ELR (cell line): ENCODE data around the gene OPN5.
"Not testable (repeated sequence)": the region's sequence is repeated elsewhere in the genome, so short reads cannot be mapped to it uniquely, and the experiment has no call there.

Experiments used
- DNase-seq: peaks from one replicate; pipeline ENCODE4 v3.0.0-alpha.2; 2015; ENCODE audit warnings: low read depth

The OPN5 gene

DNA sequence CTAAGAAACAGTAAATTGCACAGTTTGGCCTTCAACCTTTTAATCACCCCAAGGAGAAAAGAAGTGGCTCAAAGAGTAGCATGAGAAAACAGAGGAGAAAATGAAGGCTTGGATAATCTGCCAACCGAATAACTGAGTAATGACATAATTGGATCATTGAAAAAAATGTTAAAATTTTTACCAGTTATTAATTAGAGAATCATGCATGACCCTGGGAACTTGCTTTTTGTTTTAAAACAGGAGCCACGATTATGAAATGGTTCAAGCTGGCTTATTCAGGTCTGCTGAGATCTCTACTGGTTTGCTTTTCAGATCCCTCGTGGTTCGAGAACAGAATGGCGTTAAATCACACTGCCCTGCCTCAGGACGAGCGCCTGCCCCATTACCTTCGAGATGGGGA is at the start of gene OPN5:
TSS of gene OPN5 (plus strand) at position 301 of the 400 bp plus-strand sequence. CDS start at position 336, 35 bp downstream.
- no peak for DNase-seq

- DNase-seq = peak; percentile 40
Observed at GRCh38 chr6:47733879-47734558, 47.8 kb upstream of the OPN5 start.

- no peak for DNase-seq
Observed at GRCh38 chr6:47734831-47735481, 46.9 kb upstream of the OPN5 start.

- peak; percentile 51 for DNase-seq
Observed at GRCh38 chr6:47736083-47736700, 45.6 kb upstream of the OPN5 start.

DNA sequence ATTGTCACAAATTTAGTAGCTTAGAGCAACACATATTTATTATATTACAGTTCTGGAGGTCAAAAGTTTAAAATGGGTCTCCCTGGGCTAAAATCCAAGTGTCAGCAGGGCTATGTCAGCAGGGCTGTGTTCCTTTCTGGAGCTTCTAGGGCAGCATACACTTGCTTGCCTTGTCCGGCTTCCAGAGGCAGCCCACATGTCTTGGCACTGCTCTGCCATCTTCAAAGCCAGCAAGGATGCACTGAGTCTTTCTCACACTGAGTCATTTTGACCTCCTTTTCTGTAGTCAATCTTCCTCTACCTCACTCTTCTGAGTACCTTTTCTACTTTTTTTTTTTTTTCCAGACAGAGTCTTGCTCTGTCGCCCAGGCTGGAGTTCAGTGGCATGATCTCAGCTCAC is 44.4 kb upstream of the OPN5 start:
- DNase-seq = no peak

- DNase-seq = no peak
Observed at GRCh38 chr6:47740714-47741113, 41.1 kb upstream of the OPN5 start.

GRCh38 chr6:47741807-47742206 is 40.0 kb upstream of the OPN5 start:
- peak; percentile 20 for DNase-seq

- peak; percentile 15 for DNase-seq
Observed at GRCh38 chr6:47743744-47744143, 38.1 kb upstream of the OPN5 start.

GRCh38 chr6:47745269-47745668 is 36.6 kb upstream of the OPN5 start:
- DNase-seq = not testable (repeated sequence)

DNA sequence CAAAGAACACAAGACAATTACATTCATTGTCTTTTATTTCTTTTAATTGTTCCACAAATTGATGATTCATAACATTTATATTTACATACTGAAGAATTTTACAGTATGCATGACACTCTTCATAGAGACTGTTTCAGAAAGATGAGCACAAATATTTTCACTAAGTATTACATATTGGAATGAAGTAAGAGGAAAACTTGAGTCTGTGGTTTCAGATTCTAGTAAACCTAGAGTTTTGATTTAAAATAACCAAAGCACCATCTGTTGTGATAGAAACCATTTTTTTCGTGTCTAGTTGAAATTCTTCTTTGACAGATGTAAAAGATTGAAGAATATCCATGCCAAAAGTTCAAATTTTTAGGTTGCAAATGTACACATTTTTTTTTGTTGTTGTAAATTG is 32.1 kb upstream of the OPN5 start:
- DNase-seq = no peak

DNA sequence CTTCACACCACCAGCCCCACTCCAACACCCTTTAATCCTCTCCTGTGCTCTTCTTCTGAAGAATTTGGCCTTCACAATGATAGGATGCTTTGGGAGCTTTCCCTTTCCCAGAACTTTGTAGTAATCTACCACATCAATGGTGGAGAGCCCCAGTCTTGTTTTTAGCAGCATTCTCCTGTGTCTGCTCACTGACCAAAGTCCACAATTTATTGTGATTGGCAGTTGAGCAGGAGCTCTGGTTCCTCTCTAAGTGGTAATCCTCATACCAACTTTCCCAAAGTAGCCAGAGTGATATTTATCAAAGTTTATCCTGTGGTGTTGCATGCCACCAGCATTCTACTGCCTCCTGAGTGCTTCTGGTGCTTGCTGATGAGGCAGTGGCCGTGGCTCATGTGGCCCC is 29.0 kb upstream of the OPN5 start:
- no peak for DNase-seq

GRCh38 chr6:47759364-47759763 is 22.5 kb upstream of the OPN5 start:
- peak; percentile 24 for DNase-seq

- no peak for DNase-seq
Observed at GRCh38 chr6:47762502-47762901, 19.3 kb upstream of the OPN5 start.

DNA sequence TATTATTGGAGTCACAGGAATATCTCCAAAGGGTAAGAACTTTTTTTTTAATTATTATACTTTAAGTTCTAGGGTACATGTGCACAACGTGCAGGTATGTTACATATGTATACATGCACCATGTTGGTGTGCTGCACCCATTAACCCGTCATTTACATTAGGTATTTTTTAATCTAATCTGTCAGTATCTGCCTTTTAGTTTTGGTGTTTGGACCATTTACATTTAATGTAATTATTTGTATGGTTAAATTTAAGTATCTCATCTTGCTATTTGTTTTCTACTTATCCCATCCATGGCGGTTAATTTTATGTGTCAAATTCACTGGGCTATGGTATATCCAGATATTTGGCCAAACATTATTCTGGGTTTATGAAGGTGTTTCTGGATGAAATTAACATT is 15.4 kb upstream of the OPN5 start:
- no peak for DNase-seq

- no peak for DNase-seq
Observed at GRCh38 chr6:47767102-47767501, 14.7 kb upstream of the OPN5 start.

DNA sequence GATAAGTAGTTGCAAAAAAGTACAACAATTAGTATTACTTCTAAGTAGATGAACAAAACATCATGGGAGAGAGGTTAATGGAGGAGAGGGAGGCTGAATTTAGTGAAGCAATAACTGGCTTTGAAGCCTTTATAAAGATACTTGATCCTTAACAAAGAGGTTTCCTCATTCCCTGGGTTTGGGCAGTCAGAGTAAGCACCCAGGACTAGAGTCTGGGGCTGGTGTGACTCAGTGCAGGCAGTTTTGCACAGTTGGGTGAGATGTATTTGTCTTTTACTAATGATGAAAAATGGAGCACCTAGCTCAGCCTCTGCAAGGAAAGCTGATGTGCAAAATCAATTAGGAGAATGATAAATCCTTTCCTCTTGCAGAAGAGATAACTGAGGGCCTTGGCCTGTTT is 11.8 kb upstream of the OPN5 start:
- DNase-seq = no peak

- DNase-seq = no peak
Observed at GRCh38 chr6:47772359-47772758, 9.5 kb upstream of the OPN5 start.

DNA sequence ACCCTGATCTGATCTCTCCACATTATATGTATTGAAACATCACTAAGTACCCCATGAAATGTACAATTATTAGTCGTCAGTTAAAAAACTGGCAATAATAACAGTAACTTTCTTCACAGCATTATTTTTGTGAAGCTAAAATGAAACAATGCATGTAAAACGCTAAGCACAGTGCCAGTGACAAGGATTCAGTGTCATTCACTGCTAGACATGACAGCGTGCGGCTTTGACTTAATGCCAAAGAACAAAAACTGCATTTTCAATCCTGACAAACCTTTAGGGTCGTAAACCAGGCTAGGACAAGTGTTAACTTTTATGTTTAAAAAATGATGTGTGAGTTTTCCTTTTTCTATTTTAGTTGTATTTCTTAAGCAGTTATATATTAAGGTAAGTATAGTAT is 8.8 kb upstream of the OPN5 start:
- no peak for DNase-seq

GRCh38 chr6:47780510-47781356 is 1.1 kb upstream of the OPN5 start:
- peak; percentile 79 for DNase-seq

- DNase-seq = no peak
Observed at GRCh38 chr6:47785182-47785581, 3.4 kb downstream of the OPN5 start.

DNA sequence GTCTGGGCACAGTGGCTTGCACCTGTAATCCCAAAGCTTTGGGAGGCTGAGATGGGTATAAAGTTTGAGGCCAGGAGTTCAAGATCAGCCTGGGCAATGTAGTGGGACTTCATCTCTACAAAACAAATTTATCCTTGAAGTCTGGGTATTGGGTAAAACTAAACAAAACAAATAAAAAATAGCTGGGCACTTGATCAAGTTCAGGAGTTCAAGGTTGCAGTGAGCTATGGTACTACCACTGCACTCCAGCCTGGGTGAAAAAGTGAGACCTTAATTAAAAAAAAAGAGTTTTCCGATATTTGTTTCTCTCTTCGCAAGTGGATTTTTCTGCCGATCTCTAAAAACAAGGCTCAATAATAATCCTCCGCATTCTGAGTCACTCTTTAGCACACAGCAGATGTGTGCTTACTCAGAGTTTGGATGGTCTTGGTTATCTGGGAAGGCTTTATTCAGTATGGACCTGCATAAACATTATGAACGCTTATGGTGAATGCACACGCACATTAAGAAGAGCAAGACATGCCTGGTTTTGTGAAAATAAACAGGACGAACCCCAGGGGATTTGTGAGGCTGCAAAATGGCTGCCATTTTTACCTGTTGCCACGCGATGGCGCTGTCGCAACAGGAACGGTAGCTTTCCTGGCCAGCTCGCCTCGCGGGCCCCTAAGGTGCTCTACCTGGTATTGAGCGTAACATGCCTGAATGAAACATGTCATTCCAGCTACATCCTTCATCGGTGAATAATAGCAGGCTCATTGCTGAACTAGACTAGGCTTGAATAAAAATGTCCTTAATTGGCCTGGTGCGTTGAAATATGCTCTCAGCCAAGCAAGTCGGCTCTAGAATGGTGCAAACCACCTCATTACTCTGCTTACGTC is 6.0 kb downstream of the OPN5 start:
- peak; percentile 66 for DNase-seq

DNA sequence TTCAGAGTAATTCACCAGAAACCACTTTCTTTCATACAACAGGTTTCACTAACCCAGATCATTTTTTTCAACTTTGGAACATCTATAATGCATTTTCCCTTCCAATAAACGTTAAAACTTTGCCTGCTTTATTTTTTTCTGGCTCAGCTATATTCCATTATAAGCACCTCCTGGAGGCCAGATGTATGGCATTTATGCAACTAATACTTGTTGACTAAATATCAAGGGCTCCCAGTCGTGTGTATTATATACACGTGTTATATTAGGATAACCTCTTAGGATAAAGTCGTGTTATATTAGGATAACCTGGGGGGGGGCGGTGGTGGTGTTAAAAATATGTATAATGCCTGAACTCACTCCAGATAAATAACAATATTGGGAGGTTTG is 6.7 kb downstream of the OPN5 start:
- peak; percentile 41 for DNase-seq
